Upper lobe of right lung (tissue), 1 donor: ENCODE measurements around the gene SHISAL1. TPM values are rescaled to one million over a fixed set of nuclear protein-coding genes. Genes with fewer than 3 reads are reported as not detected.

ENCODE experiments used
- ATAC-seq: fragments of 200-7000 bp; cut with Tn5 transposase; one replicate; pipeline ENCODE4 v1.9.1; 2020; ENCODE audit warnings: mild to moderate bottlenecking, moderate library complexity
- DNase-seq: peaks from one replicate; pipeline ENCODE4 v3.0.0-alpha.2; 2020
- H3K27ac ChIP-seq: fragments of 200-600 bp; one replicate; pipeline ENCODE4 v1.8.0; 2022
- H3K27me3 ChIP-seq: fragments of 200-600 bp; one replicate; pipeline ENCODE4 v1.8.0; 2022; ENCODE audit warnings: mild to moderate bottlenecking
- H3K36me3 ChIP-seq: fragments of 200-600 bp; one replicate; pipeline ENCODE4 v1.8.0; 2022
- H3K4me1 ChIP-seq: fragments of 200-600 bp; one replicate; pipeline ENCODE4 v1.8.0; 2022
- H3K4me3 ChIP-seq: fragments of 200-600 bp; one replicate; pipeline ENCODE4 v1.8.0; 2022; ENCODE audit warnings: mild to moderate bottlenecking
- H3K9me3 ChIP-seq: fragments of 200-600 bp; one replicate; pipeline ENCODE4 v1.8.0; 2022
- CTCF ChIP-seq: fragments of 200-600 bp; IDR thresholded peaks from one replicate; pipeline ENCODE4 v1.8.0; 2022; ENCODE audit warnings: antibody characterized with exemption
- intact Hi-C: fragments of 100-400 bp; cut with DNase I; formaldehyde crosslinking; loops from one replicate; pipeline ENCODE4 v1.11.0; 2022
- total RNA-seq: library from RNA; stranded (reverse); fragmentation: NEBNext Ultra II Directional; extraction: Animal tissue kit (Norgen Biotek cat#: 25700); gene quantifications from one replicate; pipeline ENCODE4 v1.2.1, GENCODE V29; 2021
- donor health status: DM: no; HTN: yes; CAD: no; lungs with severe emphysema.

The SHISAL1 gene
- total RNA-seq, 1 donor from 2014 or later, result 1.0 TPM

- no peak overlapping the region for H3K4me3 ChIP-seq
- DNase-seq, result no peak
- no peak overlapping the region for H3K27ac ChIP-seq
- no peaks in the 10 kb centered on the region for H3K9me3 ChIP-seq
- TF ChIP-seq CTCF, result no peak
- intact Hi-C loops, result no loop called here
- ATAC-seq, result no peak
- H3K27me3 ChIP-seq, result peaks cover 14% of the 10 kb centered on the region
- no peaks in the 10 kb centered on the region for H3K36me3 ChIP-seq
- no peaks in the 10 kb centered on the region for H3K4me1 ChIP-seq
Observed at GRCh38 chr22:44247923-44248892, 64.5 kb downstream of the SHISAL1 start.

DNA sequence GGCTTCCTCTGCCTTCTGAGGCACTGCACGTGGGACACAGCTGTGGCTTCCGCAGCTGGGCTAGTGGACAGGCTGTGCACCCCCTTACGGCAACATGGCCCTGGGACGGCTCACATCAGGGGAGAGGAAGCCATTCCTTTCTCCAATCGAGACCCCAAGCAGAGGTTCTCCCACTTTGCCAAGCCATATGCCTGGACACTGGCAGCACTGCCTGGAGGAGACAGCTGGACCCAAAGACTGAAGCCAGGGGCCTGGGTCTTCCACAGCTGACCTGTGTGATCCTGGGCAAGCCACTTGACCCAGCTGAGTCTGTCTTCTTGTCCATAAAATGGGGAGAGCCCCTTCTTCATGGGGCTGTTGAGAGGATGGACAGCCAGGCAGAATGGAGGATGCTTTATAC is 65.4 kb downstream of the SHISAL1 start:
- no peak for TF ChIP-seq CTCF
- Histone ChIP-seq H3K27me3 (peaks cover 18% of the 10 kb centered on the region), H3K27ac (no peak overlapping the region), H3K4me3 (no peak overlapping the region), H3K36me3 (no peaks in the 10 kb centered on the region), H3K9me3 (no peaks in the 10 kb centered on the region), H3K4me1 (no peaks in the 10 kb centered on the region)
- DNase-seq, result no peak
- intact Hi-C loops, result no loop called here
- ATAC-seq, result no peak

DNA sequence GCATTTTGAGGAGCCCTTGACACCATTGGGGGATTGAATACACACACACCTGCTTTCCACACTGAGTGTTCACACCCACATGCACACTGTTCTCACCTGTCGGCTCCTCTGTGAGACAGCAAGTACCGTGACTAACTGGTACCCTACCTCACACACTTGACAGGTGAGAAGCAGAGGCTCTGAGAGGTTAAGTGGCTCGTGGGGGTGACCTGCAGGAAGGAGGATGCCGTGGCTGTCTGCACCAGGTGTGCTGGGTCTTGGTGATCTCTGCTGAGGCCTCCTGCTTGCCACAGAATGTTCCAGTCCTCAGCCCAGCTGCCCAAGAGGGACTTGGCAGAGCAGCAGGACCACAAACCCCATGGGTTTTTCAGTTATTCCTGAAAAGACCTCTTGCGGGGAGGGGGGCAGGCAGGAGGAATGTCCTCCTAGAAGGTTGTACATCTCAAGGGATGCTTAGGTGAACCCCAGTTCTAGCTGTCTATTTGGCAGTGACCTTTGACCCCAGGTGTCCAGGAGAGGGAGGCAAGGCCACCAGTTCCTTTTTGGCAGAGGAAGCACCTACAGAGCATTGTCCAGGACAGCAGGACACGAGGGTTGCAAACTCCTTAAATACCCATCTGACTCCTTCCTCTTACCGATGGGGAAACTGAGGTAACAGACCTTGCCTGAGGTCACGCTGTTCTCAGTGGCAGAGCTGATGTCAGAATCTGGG is 66.0 kb downstream of the SHISAL1 start:
- Histone ChIP-seq H3K4me3 (no peak overlapping the region), H3K4me1 (no peaks in the 10 kb centered on the region), H3K27ac (no peak overlapping the region), H3K9me3 (no peaks in the 10 kb centered on the region), H3K27me3 (peaks cover 18% of the 10 kb centered on the region), H3K36me3 (no peaks in the 10 kb centered on the region)
- intact Hi-C loops, result no loop called here
- ATAC-seq (no peak), DNase-seq (no peak)
- TF ChIP-seq CTCF, result no peak

GRCh38 chr22:44245867-44246266 is 66.9 kb downstream of the SHISAL1 start:
- intact Hi-C loops, result no loop called here
- Histone ChIP-seq H3K36me3 (no peaks in the 10 kb centered on the region), H3K4me3 (no peak overlapping the region), H3K27me3 (peaks cover 18% of the 10 kb centered on the region), H3K4me1 (no peaks in the 10 kb centered on the region), H3K9me3 (no peaks in the 10 kb centered on the region), H3K27ac (no peak overlapping the region)
- ATAC-seq (no peak), DNase-seq (no peak)
- no peak for TF ChIP-seq CTCF

DNA sequence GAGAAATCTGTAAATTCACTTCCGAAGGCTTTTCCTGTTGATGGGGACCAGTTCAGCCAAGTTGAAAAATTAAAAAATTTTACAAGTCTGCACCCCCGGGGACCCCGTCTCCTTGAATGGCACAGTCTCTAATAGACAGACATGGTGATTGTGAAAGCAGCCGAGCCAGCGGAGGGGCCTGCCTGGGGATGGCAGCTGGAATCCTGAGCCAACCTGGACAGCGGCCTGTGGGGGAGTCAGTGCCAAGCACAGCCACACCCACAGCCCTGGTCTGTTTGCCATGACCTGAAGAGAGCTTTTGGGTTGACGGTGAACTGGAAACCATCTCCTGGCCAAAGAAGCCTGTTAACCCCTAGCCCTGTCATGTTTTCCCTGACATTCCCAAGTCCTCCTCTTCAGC is 67.3 kb downstream of the SHISAL1 start:
- Histone ChIP-seq H3K4me1 (no peaks in the 10 kb centered on the region), H3K4me3 (no peak overlapping the region), H3K36me3 (no peaks in the 10 kb centered on the region), H3K27ac (no peak overlapping the region), H3K9me3 (no peaks in the 10 kb centered on the region), H3K27me3 (peaks cover 18% of the 10 kb centered on the region)
- no peak for ATAC-seq
- TF ChIP-seq CTCF, result no peak
- intact Hi-C loops, result no loop called here
- no peak for DNase-seq
